Measurements from ENCODE around the gene DDX17.
"Not testable (repeated sequence)": the region's sequence is repeated elsewhere in the genome, so short reads cannot be mapped to it uniquely, and the experiment has no call there.

GRCh38 chr22:38470179-38470578 lies 35.9 kb downstream of the DDX17 start:
- TF ChIP-seq POLR2A (IDR thresholded peaks at IDR 0.05; ENCODE audit: low read depth, low read length); CTCF (conservative IDR thresholded peaks at IDR 0.05; ENCODE audit: low read depth, low read length); MXI1 (IDR thresholded peaks at IDR 0.05; ENCODE audit: borderline replicate concordance, low read depth, low read length); BHLHE40 (IDR thresholded peaks at IDR 0.05; ENCODE audit: low read depth, low read length); USF2 (IDR thresholded peaks at IDR 0.05; ENCODE audit: low read depth, low read length); RAD21 (IDR thresholded peaks at IDR 0.05; ENCODE audit: low read length); SMC3 (IDR thresholded peaks at IDR 0.05; ENCODE audit: low read depth, low read length); RFX5 (IDR thresholded peaks at IDR 0.05; ENCODE audit: low read depth, low read length); RCOR1 (IDR thresholded peaks at IDR 0.05; ENCODE audit: insufficient replicate concordance, low read length); CEBPB (IDR thresholded peaks at IDR 0.05; ENCODE audit: low read depth, low read length); CHD1 (IDR thresholded peaks at IDR 0.05; ENCODE audit: low read depth, low read length); ELK1 (IDR thresholded peaks at IDR 0.05; ENCODE audit: borderline replicate concordance, low read depth, low read length); MAFK (IDR thresholded peaks at IDR 0.05; ENCODE audit: low read depth, low read length): not testable (repeated sequence)
